KMS-11 (cell line): Measurements from ENCODE around the gene BMPER.

Experiments used
- H2AFZ ChIP-seq: fragments of 200-600 bp; sonication (generic); 2 replicates; pipeline ENCODE4 v1.6.1; 2016; ENCODE audit warnings: antibody characterized with exemption, mixed run types, low read depth
- H3K27ac ChIP-seq: fragments of 200-600 bp; sonication (generic); 2 replicates; pipeline ENCODE4 v1.6.1; 2016; ENCODE audit warnings: mild to moderate bottlenecking, mixed run types
- H3K27me3 ChIP-seq: fragments of 200-600 bp; sonication (generic); 2 replicates; pipeline ENCODE4 v1.6.1; 2017; ENCODE audit warnings: mild to moderate bottlenecking, low read depth, mixed run types, moderate library complexity; ENCODE audit not compliant: insufficient read depth
- H3K36me3 ChIP-seq: fragments of 200-600 bp; sonication (generic); 2 replicates; pipeline ENCODE4 v1.6.1; 2017; ENCODE audit warnings: mild to moderate bottlenecking, mixed run types; ENCODE audit not compliant: insufficient read depth
- H3K4me1 ChIP-seq: fragments of 200-600 bp; sonication (generic); 2 replicates; pipeline ENCODE4 v1.6.1; 2016; ENCODE audit warnings: mild to moderate bottlenecking, low read depth, mixed run types; ENCODE audit not compliant: poor library complexity, severe bottlenecking
- H3K4me2 ChIP-seq: fragments of 200-600 bp; sonication (generic); 2 replicates; pipeline ENCODE4 v1.7.0; 2016; ENCODE audit warnings: mild to moderate bottlenecking, mixed run types
- H3K4me3 ChIP-seq: fragments of 200-600 bp; sonication (generic); IDR thresholded peaks from 2 replicates; pipeline ENCODE4 v1.6.1; 2017; ENCODE audit warnings: low read depth, low read length, mixed read lengths; ENCODE audit not compliant: insufficient read depth
- H3K79me2 ChIP-seq: fragments of 200-600 bp; sonication (generic); 2 replicates; pipeline ENCODE4 v1.6.1; 2016; ENCODE audit warnings: low read depth, mixed run types; ENCODE audit not compliant: insufficient read depth
- H3K9ac ChIP-seq: fragments of 200-600 bp; sonication (generic); 2 replicates; pipeline ENCODE4 v1.6.1; 2016; ENCODE audit warnings: mild to moderate bottlenecking, mixed run types
- H4K20me1 ChIP-seq: fragments of 200-600 bp; sonication (generic); 2 replicates; pipeline ENCODE4 v1.6.1; 2016; ENCODE audit warnings: mild to moderate bottlenecking, mixed run types; ENCODE audit not compliant: insufficient read depth
- TF ChIP-seq, protein P1 (sequence below): fragments of 200-600 bp; sonication (generic); conservative IDR thresholded peaks from 2 replicates; pipeline ENCODE4 v1.6.1; 2017; ENCODE audit warnings: low read depth, mild to moderate bottlenecking, antibody characterized with exemption, low read length, moderate library complexity, mixed read lengths

The BMPER gene

DNA sequence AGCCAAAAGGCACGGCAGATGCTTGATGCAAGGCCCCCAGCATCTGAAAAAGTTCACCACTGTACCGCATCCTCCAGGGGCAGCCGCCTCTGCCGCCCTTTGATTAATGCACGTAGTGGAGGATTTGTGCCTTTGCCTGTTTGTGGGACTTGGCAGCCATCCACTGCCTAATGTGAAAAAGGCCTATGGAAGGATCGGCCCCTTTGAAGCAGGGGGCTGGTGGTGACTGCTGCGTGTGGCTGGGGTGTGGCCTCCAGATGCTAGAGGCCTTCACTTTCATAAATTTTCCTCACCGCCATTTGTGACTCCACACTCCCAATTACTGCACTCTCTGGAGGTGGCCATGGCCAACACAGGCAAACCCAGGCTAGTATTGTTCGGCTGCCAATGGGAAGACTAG lies 226.0 kb downstream of the BMPER start:
- no peak overlapping the region for H3K4me2 ChIP-seq
- TF ChIP-seq, protein P1, sequence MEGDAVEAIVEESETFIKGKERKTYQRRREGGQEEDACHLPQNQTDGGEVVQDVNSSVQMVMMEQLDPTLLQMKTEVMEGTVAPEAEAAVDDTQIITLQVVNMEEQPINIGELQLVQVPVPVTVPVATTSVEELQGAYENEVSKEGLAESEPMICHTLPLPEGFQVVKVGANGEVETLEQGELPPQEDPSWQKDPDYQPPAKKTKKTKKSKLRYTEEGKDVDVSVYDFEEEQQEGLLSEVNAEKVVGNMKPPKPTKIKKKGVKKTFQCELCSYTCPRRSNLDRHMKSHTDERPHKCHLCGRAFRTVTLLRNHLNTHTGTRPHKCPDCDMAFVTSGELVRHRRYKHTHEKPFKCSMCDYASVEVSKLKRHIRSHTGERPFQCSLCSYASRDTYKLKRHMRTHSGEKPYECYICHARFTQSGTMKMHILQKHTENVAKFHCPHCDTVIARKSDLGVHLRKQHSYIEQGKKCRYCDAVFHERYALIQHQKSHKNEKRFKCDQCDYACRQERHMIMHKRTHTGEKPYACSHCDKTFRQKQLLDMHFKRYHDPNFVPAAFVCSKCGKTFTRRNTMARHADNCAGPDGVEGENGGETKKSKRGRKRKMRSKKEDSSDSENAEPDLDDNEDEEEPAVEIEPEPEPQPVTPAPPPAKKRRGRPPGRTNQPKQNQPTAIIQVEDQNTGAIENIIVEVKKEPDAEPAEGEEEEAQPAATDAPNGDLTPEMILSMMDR: no peak
- no peaks in the 10 kb centered on the region for H3K36me3 ChIP-seq
- H3K4me1 ChIP-seq: no peaks in the 10 kb centered on the region
- H2AFZ ChIP-seq: no peak overlapping the region
- H3K4me3 ChIP-seq: no peak overlapping the region
- no peaks in the 10 kb centered on the region for H3K27me3 ChIP-seq
- no peaks in the 10 kb centered on the region for H4K20me1 ChIP-seq
- H3K27ac ChIP-seq: no peak overlapping the region
- H3K79me2 ChIP-seq: no peaks in the 10 kb centered on the region
- H3K9ac ChIP-seq: no peak overlapping the region

DNA sequence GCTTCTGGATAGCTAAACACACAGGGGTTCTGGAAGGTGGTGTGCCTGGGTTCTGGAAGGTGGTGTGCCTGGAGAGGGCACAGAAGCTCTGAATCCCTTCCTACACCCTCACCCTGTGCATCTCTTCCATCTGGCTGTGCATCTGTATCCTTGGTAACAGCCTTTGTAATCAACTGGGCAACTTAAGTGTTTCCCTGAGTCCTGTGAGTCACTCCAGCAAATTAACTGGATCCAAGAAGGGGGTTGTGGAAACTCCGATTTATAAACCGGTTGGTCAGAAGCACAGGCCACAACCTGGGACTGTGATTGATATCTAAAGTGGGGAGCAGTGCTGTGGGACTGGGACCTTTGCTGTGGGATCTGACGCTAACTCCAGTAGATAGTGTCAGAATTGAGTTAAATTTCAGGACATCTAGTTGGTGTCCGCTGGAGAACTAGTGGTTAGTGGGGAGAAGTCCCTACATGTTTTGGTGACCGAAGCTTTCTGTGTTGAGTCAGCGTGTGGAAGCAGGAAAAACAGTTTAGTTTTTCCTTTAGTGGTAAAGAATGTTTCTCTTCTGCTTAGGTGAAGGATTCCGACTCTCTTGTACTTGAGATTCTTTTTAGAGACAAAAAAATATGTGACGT lies 228.1 kb downstream of the BMPER start:
- Histone ChIP-seq H3K4me3 (no peak overlapping the region), H3K27ac (no peak overlapping the region), H2AFZ (no peak overlapping the region), H3K79me2 (no peaks in the 10 kb centered on the region), H4K20me1 (no peaks in the 10 kb centered on the region), H3K36me3 (no peaks in the 10 kb centered on the region), H3K9ac (no peak overlapping the region), H3K27me3 (no peaks in the 10 kb centered on the region), H3K4me1 (no peaks in the 10 kb centered on the region), H3K4me2 (no peak overlapping the region)
- TF ChIP-seq, protein P1: no peak

DNA sequence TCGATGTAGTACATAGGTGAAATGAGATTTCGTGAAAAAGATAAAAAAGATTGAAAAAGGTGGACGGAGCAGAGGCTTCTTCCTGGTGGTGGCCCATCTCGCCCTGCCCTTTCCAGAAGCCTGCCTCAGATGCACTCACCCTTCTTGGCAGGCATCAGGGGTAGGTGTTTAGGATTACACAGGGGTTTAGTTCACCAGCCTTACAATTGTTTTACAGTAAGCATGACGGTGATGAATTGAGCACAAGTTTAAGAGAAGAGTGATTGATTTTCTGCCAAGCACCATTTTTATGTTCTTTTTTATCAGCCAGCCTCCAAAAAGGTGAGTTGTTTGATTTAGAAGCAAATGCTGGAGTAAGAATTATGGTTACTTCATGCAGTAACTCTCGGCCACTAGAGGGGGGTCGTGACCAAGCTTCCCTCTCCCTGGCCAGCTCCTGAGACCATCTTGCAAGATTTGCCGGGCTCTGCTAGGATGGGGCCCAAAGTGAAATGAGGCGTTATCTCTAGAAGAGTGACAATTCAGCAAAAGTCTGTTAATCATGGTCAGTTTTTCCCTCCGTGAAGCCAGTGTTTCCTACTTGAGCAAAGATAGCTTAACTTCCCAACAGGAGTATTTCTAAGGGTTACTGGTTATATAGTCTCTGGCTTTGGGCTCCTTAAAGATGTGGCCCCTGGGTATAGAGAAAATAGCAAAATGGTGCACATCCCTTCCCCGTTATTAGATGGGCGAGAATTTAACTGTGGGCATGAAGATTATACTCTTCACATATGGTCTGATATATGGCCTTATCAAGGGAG lies 228.8 kb downstream of the BMPER start:
- H3K79me2 ChIP-seq: no peaks in the 10 kb centered on the region
- H3K27ac ChIP-seq: no peak overlapping the region
- H3K4me1 ChIP-seq: no peaks in the 10 kb centered on the region
- no peak overlapping the region for H3K4me3 ChIP-seq
- H2AFZ ChIP-seq: no peak overlapping the region; the same call in 1 of the 2 replicates
- H4K20me1 ChIP-seq: no peaks in the 10 kb centered on the region
- H3K4me2 ChIP-seq: no peak overlapping the region
- H3K27me3 ChIP-seq: no peaks in the 10 kb centered on the region
- H3K36me3 ChIP-seq: no peaks in the 10 kb centered on the region
- no peak overlapping the region for H3K9ac ChIP-seq
- TF ChIP-seq, protein P1: peak; percentile 83

DNA sequence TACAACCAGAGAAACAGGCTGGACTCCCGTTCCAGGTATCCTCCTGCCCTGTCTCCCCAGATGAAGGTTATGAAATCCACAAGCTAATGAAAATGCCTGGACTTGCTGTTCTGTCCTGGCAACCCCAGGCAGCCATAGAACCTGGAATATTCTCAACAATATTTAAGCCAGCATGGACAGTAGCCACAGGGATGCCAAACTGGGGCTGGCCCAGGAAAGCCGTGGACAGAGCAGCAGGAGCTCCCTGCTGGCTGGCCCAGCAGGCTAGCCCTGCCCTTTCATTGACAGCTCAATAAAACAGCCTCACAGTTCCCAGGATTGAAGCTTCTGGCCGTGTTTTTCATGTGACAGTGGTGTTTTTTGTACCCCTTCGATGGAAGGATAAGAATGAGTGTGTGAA lies 230.6 kb downstream of the BMPER start:
- TF ChIP-seq, protein P1: no peak
- no peak overlapping the region for H3K4me3 ChIP-seq
- H3K9ac ChIP-seq: no peak overlapping the region
- no peaks in the 10 kb centered on the region for H3K4me1 ChIP-seq
- no peaks in the 10 kb centered on the region for H3K27me3 ChIP-seq
- no peaks in the 10 kb centered on the region for H4K20me1 ChIP-seq
- no peak overlapping the region for H3K4me2 ChIP-seq
- H3K27ac ChIP-seq: no peak overlapping the region
- no peaks in the 10 kb centered on the region for H3K36me3 ChIP-seq
- no peak overlapping the region for H2AFZ ChIP-seq
- no peaks in the 10 kb centered on the region for H3K79me2 ChIP-seq
